Measurements from ENCODE around the gene NAP1L5. TPM values are rescaled to one million over a fixed set of nuclear protein-coding genes. Genes with fewer than 3 reads are reported as not detected.
A peak's percentile ranks its signal among the peaks of the same experiment; 100 is the strongest.

NAP1L5 gene
- polyA plus RNA-seq, 3 donors: 0.18 to 0.87 (median 0.41) TPM

GRCh38 chr4:88705223-88705622 lies 7.6 kb upstream of the NAP1L5 start:
- Histone ChIP-seq H3K4me2 (replicated peaks; ENCODE audit: extremely low read depth, low read length, poor library complexity, severe bottlenecking) (no peak overlapping the region), H3K4me3 (replicated peaks in 1 of 3; ENCODE audit: low read depth in 2 of 3, low read length in 3 of 3) (no peak overlapping the region), H3K9me3 (replicated peaks in 1 of 2; ENCODE audit: control insufficient read depth in 1 of 2, insufficient read depth in 1 of 2, low read length in 2 of 2) (no peaks in the 10 kb centered on the region), H3K79me2 (ENCODE audit: insufficient read depth, low read length) (no peaks in the 10 kb centered on the region), H3K36me3 (replicated peaks in 1 of 2; ENCODE audit: control insufficient read depth in 1 of 2, insufficient read depth in 2 of 2, low read length in 2 of 2) (peaks cover 66 to 96% of the 10 kb centered on the region in 2 donors), H3K4me1 (ENCODE audit: control insufficient read depth in 1 of 2, insufficient read depth in 2 of 2, low read length in 2 of 2) (no peaks in the 10 kb centered on the region), H4K20me1 (ENCODE audit: insufficient read depth, low read length) (peaks cover 6% of the 10 kb centered on the region), H3K27me3 (ENCODE audit: control insufficient read depth in 2 of 2, insufficient read depth in 2 of 2, low read length in 2 of 2) (no peaks in the 10 kb centered on the region), H3K9ac (ENCODE audit: insufficient read depth, low read length, poor library complexity, severe bottlenecking) (no peak overlapping the region), H3K27ac (ENCODE audit: low read depth in 1 of 2, low read length in 2 of 2) (no peak overlapping the region), H2AFZ (ENCODE audit: insufficient read depth, low read depth, low read length, poor library complexity, severe bottlenecking) (no peak overlapping the region)
- Mint-ChIP-seq H3K9me3 (no peaks in the 10 kb centered on the region), H3K4me1 (peaks cover 3% of the 10 kb centered on the region), H3K27me3 (ENCODE audit: low read depth in 3 of 3) (no peaks in the 10 kb centered on the region), H3K27ac (peak overlapping the region in 1 of 7 donors; percentile 9), H3K4me3 (no peak overlapping the region), H3K36me3 (peaks cover 77 to 82% of the 10 kb centered on the region in 2 donors)
- intact Hi-C loops (cut with micrococcal nuclease): no loop called here
- TF ChIP-seq CTCF (IDR thresholded peaks at IDR 0.05): no peak
- no peak for DNase-seq

GRCh38 chr4:88702782-88703181 lies 5.2 kb upstream of the NAP1L5 start:
- no peaks in the 10 kb centered on the region for H3K79me2 ChIP-seq (ENCODE audit: insufficient read depth, low read length)
- WGBS (ENCODE audit: insufficient coverage): 58% methylated on average over 2 of the region's 2 CpGs
- H3K36me3 ChIP-seq (replicated peaks in 1 of 2; ENCODE audit: control insufficient read depth in 1 of 2, insufficient read depth in 2 of 2, low read length in 2 of 2): peaks cover 52 to 85% of the 10 kb centered on the region in 2 donors
- intact Hi-C loops (cut with micrococcal nuclease): no loop called here
- no peak for DNase-seq
- H3K4me1 ChIP-seq (ENCODE audit: control insufficient read depth in 1 of 2, insufficient read depth in 2 of 2, low read length in 2 of 2): peaks cover 0 to 2% of the 10 kb centered on the region in 2 donors
- no peak overlapping the region for H3K27ac ChIP-seq (ENCODE audit: low read depth in 1 of 2, low read length in 2 of 2)
- no peak overlapping the region for H3K4me3 ChIP-seq (replicated peaks in 1 of 3; ENCODE audit: low read depth in 2 of 3, low read length in 3 of 3)
- peaks cover 6% of the 10 kb centered on the region for H4K20me1 ChIP-seq (ENCODE audit: insufficient read depth, low read length)
- H3K4me3 Mint-ChIP-seq: no peak overlapping the region
- no peaks in the 10 kb centered on the region for H3K9me3 Mint-ChIP-seq
- H2AFZ ChIP-seq (ENCODE audit: insufficient read depth, low read depth, low read length, poor library complexity, severe bottlenecking): no peak overlapping the region
- no peak overlapping the region for H3K4me2 ChIP-seq (replicated peaks; ENCODE audit: extremely low read depth, low read length, poor library complexity, severe bottlenecking)
- H3K27me3 Mint-ChIP-seq (ENCODE audit: low read depth in 3 of 3): no peaks in the 10 kb centered on the region
- H3K27me3 ChIP-seq (ENCODE audit: control insufficient read depth in 2 of 2, insufficient read depth in 2 of 2, low read length in 2 of 2): no peaks in the 10 kb centered on the region
- peak overlapping the region in 3 of 7 donors; percentile 9 to 13 (median 11) for H3K27ac Mint-ChIP-seq
- peaks cover 6% of the 10 kb centered on the region for H3K4me1 Mint-ChIP-seq
- H3K9me3 ChIP-seq (replicated peaks in 1 of 2; ENCODE audit: control insufficient read depth in 1 of 2, insufficient read depth in 1 of 2, low read length in 2 of 2): no peaks in the 10 kb centered on the region
- no peak overlapping the region for H3K9ac ChIP-seq (ENCODE audit: insufficient read depth, low read length, poor library complexity, severe bottlenecking)
- H3K36me3 Mint-ChIP-seq: peaks cover 64 to 72% of the 10 kb centered on the region in 2 donors
- TF ChIP-seq CTCF (IDR thresholded peaks at IDR 0.05): no peak
